Ishikawa (cell line): ENCODE results near the gene LAMB1.

ENCODE experiments used
- CEBPB ChIP-seq: IDR thresholded peaks from 2 replicates; pipeline ENCODE4 v1.6.1; 2012
- CREB1 ChIP-seq: IDR thresholded peaks from 2 replicates; pipeline ENCODE4 v1.6.1; 2012; ENCODE audit warnings: low read depth
- EGR1 ChIP-seq: IDR thresholded peaks from 2 replicates; pipeline ENCODE4 v1.6.1; 2012
- EP300 ChIP-seq: IDR thresholded peaks from 2 replicates; pipeline ENCODE4 v1.6.1; 2012; ENCODE audit warnings: borderline replicate concordance
- FOXM1 ChIP-seq: IDR thresholded peaks from 2 replicates; pipeline ENCODE4 v1.6.1; 2012; ENCODE audit warnings: low read depth, borderline replicate concordance
- MAX ChIP-seq: IDR thresholded peaks from 2 replicates; pipeline ENCODE4 v1.6.1; 2012
- NFIC ChIP-seq: IDR thresholded peaks from 2 replicates; pipeline ENCODE4 v1.6.1; 2012
- RAD21 ChIP-seq: IDR thresholded peaks from 2 replicates; pipeline ENCODE4 v1.6.1; 2012; ENCODE audit warnings: low read depth
- REST ChIP-seq: IDR thresholded peaks from 2 replicates; pipeline ENCODE4 v1.6.1; 2012; ENCODE audit warnings: low read depth, mild to moderate bottlenecking
- TAF1 ChIP-seq: IDR thresholded peaks from 2 replicates; pipeline ENCODE4 v1.6.1; 2012; ENCODE audit warnings: low read depth, mild to moderate bottlenecking
- TCF12 ChIP-seq: IDR thresholded peaks from 2 replicates; pipeline ENCODE4 v1.6.1; 2012; ENCODE audit warnings: low read depth
- TEAD4 ChIP-seq: IDR thresholded peaks from 2 replicates; pipeline ENCODE4 v1.6.1; 2012
- USF1 ChIP-seq: IDR thresholded peaks from 2 replicates; pipeline ENCODE4 v1.6.1; 2012
- YY1 ChIP-seq: IDR thresholded peaks from 2 replicates; pipeline ENCODE4 v1.6.1; 2012; ENCODE audit warnings: low read depth
- ZBTB7A ChIP-seq: IDR thresholded peaks from 2 replicates; pipeline ENCODE4 v1.6.1; 2012; ENCODE audit warnings: low read depth

Gene LAMB1

GRCh38 chr7:108002726-108003598 is at the start of gene LAMB1:
TSS of gene LAMB1 (minus strand) at chr7:108003161. CDS start at chr7:108002885, 276 bp downstream.
- TF ChIP-seq MAX = peak; percentile 36; the same call in 1 of the 2 replicates
- TF ChIP-seq TEAD4 = no peak
- TF ChIP-seq TAF1 = 0 out of 2 replicates have a peak, but pooled peaks have one; percentile 47
- no peak for TF ChIP-seq CREB1
- TF ChIP-seq EGR1 = no peak; the same call in 1 of the 2 replicates
- no peak for TF ChIP-seq NFIC
- no peak for TF ChIP-seq RAD21
- TF ChIP-seq FOXM1 = no peak
- no peak for TF ChIP-seq REST
- TF ChIP-seq TCF12 = no peak
- TF ChIP-seq CEBPB = no peak
- TF ChIP-seq ZBTB7A = peak; percentile 86

GRCh38 chr7:108051454-108051853 is 48.5 kb upstream of the LAMB1 start:
- no peak for TF ChIP-seq EGR1
- TF ChIP-seq NFIC = no peak
- TF ChIP-seq ZBTB7A = no peak
- no peak for TF ChIP-seq TCF12
- no peak for TF ChIP-seq REST
- TF ChIP-seq FOXM1 = no peak
- no peak for TF ChIP-seq RAD21

GRCh38 chr7:108049962-108050361 is 47.0 kb upstream of the LAMB1 start:
- no peak for TF ChIP-seq TAF1

- no peak for TF ChIP-seq EP300
- TF ChIP-seq CEBPB = no peak
- TF ChIP-seq RAD21 = no peak
- TF ChIP-seq CREB1 = no peak
- TF ChIP-seq MAX = no peak
- no peak for TF ChIP-seq EGR1
- TF ChIP-seq NFIC = no peak
- no peak for TF ChIP-seq REST
- TF ChIP-seq TAF1 = no peak
- TF ChIP-seq USF1 = no peak
- no peak for TF ChIP-seq YY1
- TF ChIP-seq TEAD4 = no peak
- TF ChIP-seq TCF12 = no peak
- no peak for TF ChIP-seq FOXM1
- TF ChIP-seq ZBTB7A = no peak
These were observed 45.5 kb upstream of the LAMB1 start for GRCh38 chr7:108048422-108048821.

- TF ChIP-seq EP300 (no peak), EGR1 (no peak), ZBTB7A (no peak), USF1 (no peak), FOXM1 (no peak), YY1 (no peak), MAX (no peak), CREB1 (no peak), CEBPB (no peak), REST (no peak), NFIC (no peak), TCF12 (no peak), RAD21 (no peak), TEAD4 (no peak), TAF1 (no peak)
These were observed 44.1 kb upstream of the LAMB1 start for GRCh38 chr7:108046952-108047506.
